Epithelial cell of esophagus (primary cell): ENCODE data around the gene EDDM3A.
"Not testable (repeated sequence)": the region's sequence is repeated elsewhere in the genome, so short reads cannot be mapped to it uniquely, and the experiment has no call there.

Experiments used
- DNase-seq: peaks from one replicate; pipeline ENCODE4 v3.0.0; 2010; ENCODE audit warnings: low read depth
- H3K4me3 ChIP-seq: 2 replicates; pipeline ENCODE4 v1.5.1; 2011; ENCODE audit warnings: mild to moderate bottlenecking, low read length, control low read depth
- CTCF ChIP-seq: IDR thresholded peaks from 2 replicates; pipeline ENCODE4 v1.5.1; 2011; ENCODE audit warnings: low read depth, mild to moderate bottlenecking, low read length, control low read depth, inconsistent platforms; ENCODE audit not compliant: insufficient read depth; ENCODE audit errors: missing control alignments

Gene EDDM3A

DNA sequence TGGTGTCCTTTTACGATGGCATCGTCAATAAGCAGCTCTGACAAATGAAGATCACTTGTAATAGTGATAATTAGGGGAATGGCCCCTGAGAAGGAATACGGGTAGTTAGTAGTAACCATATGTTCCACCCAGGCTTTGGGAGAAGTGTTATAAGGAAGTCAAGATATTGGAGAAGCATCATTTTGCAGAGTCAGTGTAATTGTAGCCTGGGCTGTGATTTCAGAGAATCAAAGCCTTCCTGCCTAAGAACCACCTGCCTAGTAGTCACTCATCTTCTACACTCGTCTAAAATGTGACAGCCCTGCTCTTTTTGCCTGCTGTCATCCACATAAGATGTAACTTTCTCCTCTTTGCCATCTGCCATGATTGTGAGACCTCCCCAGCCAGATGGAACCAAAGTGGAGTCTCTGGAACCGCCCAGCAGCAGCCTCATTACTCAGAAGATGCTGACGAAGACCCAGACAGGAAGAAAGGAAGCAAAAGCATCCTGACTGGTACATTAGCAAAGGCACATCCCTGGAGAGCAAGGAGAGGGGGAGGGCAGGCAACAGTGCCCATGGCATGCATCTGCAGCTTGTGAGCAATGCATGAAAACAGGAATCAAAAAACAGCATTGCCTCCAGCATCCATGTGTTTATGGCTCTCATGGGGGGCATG is 12.6 kb upstream of the EDDM3A start:
- no peak overlapping the region for H3K4me3 ChIP-seq
- DNase-seq = no peak
- TF ChIP-seq CTCF = no peak

GRCh38 chr14:20733684-20734429 is 11.8 kb upstream of the EDDM3A start:
- no peak for DNase-seq
- TF ChIP-seq CTCF = no peak
- no peak overlapping the region for H3K4me3 ChIP-seq

- no peak for TF ChIP-seq CTCF
- H3K4me3 ChIP-seq = no peak overlapping the region
- DNase-seq = no peak
These were observed 11.3 kb upstream of the EDDM3A start for GRCh38 chr14:20734430-20734806.

- DNase-seq, H3K4me3 ChIP-seq: not testable (repeated sequence)
These were observed 7.4 kb upstream of the EDDM3A start for GRCh38 chr14:20738292-20738691.

GRCh38 chr14:20742132-20742531 is 3.6 kb upstream of the EDDM3A start:
- TF ChIP-seq CTCF = no peak
- H3K4me3 ChIP-seq = no peak overlapping the region
- no peak for DNase-seq

GRCh38 chr14:20743556-20743955 is 2.1 kb upstream of the EDDM3A start:
- H3K4me3 ChIP-seq = no peak overlapping the region
- no peak for TF ChIP-seq CTCF
- peak; percentile 48 for DNase-seq

DNA sequence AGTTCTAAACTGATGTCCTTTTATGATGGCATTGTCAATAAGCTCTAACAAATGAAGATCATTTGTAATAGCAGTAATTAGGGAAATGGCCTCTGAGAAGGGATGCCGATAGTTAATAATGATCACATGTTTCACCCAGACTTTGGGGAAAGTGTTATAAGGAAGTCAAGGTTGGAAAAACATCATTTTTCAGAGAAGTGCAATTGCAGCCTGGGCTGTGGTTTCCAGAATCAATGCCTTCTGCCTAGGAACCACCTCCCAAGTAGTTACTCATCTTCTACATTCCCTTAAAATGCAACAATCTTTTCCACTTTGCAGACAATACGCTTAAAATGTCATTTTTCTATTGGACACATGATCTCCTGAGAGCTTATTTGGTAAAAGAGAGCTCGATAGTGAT is 879 bp downstream of the EDDM3A start:
- no peak for DNase-seq
- no peak for TF ChIP-seq CTCF
- no peak overlapping the region for H3K4me3 ChIP-seq
